EL (cell line): ENCODE results near the gene HYAL1.
"Not testable (repeated sequence)": the region's sequence is repeated elsewhere in the genome, so short reads cannot be mapped to it uniquely, and the experiment has no call there.

Experiments
- DNase-seq: peaks from one replicate; pipeline ENCODE4 v3.0.0-alpha.2; 2016

The HYAL1 gene

DNA sequence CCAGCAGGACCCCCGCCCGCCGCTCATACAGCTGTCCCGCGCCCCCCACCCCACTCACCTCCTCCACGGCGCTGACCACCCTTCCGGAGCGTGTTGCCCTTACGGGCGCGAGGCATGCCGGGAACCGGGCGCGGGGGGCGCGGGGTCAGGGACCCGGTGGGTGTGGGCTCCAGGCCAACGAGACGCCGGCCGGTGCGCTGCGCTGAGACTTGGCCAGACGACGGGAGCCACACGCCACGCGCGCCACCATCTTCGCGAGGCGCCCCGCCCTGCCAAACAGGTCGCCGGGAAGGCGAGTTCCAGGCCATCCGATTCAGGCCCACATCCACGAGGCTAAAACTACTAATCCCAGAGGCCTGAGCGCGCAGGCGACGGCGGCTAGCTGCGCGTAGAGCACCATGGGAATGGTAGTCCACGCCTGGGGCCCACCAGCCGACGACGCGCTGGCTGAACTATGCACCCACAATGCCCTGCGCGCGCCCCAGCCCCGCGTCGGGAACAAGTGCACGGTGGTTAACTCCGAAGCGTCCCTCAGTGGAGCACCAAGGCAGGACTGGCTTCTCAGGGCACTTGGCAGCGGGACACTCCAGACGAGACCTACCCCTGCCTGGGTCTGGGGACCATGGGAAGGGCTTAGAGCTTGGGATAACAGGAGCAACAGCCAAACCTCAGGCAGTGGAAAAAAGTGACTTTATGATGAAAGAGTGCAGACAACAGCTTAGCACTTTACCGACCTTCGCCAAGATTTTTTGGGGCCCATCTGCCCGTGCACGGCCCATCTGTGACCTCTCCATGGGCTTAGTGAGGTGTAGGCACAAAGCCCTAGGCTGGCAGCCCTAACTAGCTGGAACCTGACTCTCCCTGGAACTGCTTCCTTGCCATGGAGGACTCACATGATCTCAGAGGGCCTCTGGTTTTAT, 11.0 kb downstream of the HYAL1 start, which contains the start of gene IFRD2:
Gene IFRD2 (minus strand): TSS at position 271 of the 920 bp plus-strand sequence. CDS start 155 bp downstream, at position 116.
- DNase-seq: peak; percentile 97

- DNase-seq: no peak
These were observed 13.2 kb downstream of the HYAL1 start for GRCh38 chr3:50290161-50290641.

DNA sequence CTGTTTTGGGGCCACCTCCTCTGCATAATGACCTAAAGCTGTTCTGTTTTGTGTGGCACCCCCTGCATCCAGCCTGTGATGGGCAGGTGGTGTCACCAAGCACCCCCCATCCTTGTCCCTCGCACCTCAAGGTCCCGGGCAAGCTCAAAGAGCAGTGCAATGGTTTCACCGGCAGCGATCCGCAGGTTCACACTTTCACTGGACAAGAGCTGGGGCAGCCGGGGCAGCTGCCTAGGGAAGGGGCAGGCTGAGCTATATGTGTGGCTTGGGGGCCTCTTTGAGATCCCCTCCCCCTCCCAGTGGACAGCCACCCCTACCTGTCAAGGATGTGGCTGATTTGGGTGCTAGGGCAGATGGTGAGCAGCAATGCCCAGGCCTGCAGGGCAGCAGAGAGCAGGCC, 14.2 kb downstream of the HYAL1 start:
- no peak for DNase-seq

- DNase-seq: no peak
These were observed 14.9 kb downstream of the HYAL1 start for GRCh38 chr3:50288387-50289007.

GRCh38 chr3:50287262-50287661, 16.1 kb downstream of the HYAL1 start:
- no peak for DNase-seq

DNA sequence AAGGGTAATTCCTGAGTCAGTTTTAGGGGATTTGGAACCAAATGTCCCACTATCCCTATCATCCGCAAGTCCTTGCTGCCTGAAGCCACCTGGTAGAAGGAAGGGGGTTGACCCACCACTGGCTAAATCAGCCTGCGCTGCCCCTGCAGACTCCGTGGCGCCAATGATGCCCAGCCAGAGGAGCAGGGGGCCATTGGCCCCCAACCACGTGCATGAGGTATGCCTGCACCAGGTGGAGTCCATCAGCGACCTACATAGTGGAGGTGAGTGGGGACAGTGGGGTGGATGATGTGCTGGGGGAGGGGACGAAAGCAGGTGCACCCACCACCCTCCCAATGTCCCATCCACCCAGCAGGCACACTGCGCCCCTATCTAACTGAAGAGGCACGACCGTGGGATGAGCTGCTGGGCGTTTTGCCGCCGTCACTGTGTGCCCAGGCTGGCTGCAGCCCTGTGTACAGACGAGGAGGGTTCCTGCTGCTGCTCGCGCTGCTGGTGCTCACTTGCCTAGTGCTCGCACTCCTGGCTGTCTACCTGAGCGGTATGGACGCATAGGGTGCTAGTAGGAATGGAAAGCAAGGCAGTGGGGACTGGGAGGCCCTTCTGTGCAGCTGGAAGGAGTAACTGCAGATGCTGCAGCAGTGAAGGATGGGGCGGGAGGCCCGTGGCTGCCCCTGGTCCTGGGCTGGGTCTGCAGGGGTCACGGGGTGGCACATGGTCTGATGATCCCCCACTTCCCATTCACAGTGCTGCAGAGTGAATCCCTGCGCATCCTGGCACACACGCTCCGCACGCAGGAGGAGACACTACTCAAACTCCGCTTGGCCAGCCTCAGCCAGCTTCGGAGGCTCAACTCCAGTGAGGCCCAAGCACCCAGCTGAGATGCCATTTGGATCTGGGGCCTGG, 16.8 kb downstream of the HYAL1 start:
- DNase-seq: no peak

DNA sequence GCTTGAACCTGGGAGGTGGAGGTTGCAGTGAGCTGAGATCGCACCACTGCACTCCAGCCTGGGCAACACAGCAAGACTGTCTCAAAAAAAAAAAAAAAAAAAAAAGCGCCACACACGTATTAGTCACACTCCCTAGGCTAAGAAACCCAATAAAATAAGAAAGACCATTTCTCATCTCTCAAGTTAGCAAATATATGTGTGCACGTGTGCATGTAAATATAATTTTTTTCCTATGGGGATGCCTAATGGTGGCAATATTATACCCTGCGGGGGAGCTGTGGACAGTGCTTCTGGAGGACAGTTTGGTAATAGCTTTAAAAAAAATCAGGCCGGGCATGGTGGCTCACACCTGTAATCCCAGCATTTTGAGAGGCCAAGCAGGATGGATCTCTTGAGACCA, 19.3 kb downstream of the HYAL1 start:
- DNase-seq: not testable (repeated sequence)

- DNase-seq: no peak
These were observed 23.9 kb downstream of the HYAL1 start for GRCh38 chr3:50279255-50280016.

DNA sequence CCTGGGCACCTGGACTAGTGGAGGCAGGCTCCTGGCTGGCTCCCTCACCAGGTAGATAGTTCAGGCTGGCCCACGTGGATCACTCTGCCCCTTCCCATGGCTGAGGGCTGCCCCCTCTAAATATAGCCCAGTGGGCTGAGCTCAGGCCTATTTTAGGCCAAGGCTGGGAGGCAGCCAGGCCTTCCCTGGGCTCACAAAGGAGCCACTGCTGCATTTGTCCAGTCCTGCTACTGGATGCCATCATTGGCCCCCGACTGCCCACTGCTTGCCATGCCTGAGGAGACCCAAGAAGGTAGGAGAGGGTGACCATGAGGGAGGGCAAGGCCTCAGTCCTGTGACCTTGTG, 24.5 kb downstream of the HYAL1 start, which contains the start of gene LSMEM2:
Gene LSMEM2 (plus strand): TSS at position 208 of the 345 bp plus-strand sequence. CDS start 27 bp downstream, at position 235.
- DNase-seq: no peak

- DNase-seq: no peak
These were observed 25.1 kb downstream of the HYAL1 start for GRCh38 chr3:50278123-50278879.

DNA sequence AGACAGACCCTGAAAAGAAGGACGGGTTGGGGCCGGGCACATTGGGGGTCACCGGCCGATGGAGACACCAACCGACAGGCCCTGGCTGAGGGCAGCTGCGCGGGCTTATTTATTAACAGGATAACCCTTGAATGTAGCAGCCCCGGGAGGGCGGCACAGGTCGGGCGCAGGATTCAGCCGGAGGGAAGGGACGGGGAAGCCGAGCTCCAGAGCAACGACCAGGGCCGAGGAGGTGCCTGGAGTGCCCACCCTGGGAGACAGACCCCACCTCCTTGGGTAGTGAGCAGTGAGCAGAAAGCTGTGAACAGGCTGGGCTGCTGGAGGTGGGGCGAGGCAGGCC, 26.6 kb downstream of the HYAL1 start:
- DNase-seq: no peak

DNA sequence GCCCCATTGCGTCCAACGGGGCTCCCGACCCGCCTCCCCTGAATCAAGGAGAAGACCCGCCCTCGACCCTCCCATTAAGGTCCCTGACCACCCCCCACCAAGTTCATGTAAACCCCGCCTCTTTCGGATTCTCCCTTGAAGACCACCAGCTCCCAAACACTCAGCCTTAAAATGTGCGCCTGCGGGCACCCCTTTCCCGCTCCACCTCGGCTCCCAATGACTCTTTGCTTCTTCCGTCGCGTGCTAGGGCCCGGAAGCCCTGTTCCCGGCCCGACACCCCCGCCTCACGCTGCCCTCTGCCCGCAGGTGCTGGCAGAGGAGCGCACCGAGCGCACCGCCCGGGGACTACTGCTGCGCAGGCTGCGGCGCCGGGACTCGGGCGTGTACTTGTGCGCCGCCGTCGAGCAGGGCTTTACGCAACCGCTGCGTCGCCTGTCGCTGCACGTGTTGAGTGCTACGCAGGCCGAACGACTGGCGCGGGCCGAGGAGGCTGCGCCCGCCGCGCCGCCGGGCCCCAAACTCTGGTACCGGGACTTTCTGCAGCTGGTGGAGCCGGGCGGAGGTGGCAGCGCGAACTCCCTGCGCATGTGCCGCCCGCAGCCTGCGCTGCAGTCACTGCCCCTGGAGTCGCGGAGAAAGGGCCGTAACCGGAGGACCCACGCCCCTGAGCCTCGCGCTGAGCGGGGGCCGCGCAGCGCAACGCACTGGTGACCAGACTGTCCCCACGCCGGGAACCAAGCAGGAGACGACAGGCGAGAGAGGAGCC, 27.2 kb downstream of the HYAL1 start:
- no peak for DNase-seq

DNA sequence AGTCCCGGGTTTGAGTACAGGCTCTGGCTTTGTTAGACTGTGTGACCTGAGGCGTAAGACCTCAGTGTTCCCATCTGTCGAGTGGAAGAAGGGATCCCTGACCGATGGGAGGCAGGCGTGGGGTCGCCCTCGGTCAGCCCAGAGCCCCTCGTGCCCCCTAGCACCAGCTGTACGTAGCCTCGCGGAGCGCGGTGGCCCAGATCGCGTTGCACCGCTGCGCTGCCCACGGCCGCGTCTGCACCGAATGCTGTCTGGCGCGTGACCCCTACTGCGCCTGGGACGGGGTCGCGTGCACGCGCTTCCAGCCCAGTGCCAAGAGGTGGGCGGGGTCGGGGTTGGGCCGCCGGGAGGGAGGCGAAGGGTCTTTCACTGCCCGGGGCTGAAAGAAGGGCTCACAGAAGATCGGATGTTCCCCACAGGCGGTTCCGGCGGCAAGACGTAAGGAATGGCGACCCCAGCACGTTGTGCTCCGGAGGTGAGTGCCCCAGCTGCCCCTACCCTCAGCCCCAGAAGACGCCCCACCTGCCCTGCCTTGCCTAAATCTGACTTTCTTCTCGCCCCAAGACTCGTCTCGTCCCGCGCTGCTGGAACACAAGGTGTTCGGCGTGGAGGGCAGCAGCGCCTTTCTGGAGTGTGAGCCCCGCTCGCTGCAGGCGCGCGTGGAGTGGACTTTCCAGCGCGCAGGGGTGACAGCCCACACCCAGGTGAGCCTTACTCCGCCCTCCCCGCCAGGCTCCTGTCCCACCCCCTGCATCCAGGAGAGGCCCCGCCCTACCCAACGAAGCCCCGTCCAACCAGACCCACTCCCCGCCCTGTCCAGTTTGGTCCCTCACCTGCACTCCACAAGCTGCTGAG, 28.0 kb downstream of the HYAL1 start:
- no peak for DNase-seq

- DNase-seq: peak; percentile 52
These were observed 28.8 kb downstream of the HYAL1 start for GRCh38 chr3:50274371-50275104.

GRCh38 chr3:50273689-50274065, 29.7 kb downstream of the HYAL1 start:
- no peak for DNase-seq

DNA sequence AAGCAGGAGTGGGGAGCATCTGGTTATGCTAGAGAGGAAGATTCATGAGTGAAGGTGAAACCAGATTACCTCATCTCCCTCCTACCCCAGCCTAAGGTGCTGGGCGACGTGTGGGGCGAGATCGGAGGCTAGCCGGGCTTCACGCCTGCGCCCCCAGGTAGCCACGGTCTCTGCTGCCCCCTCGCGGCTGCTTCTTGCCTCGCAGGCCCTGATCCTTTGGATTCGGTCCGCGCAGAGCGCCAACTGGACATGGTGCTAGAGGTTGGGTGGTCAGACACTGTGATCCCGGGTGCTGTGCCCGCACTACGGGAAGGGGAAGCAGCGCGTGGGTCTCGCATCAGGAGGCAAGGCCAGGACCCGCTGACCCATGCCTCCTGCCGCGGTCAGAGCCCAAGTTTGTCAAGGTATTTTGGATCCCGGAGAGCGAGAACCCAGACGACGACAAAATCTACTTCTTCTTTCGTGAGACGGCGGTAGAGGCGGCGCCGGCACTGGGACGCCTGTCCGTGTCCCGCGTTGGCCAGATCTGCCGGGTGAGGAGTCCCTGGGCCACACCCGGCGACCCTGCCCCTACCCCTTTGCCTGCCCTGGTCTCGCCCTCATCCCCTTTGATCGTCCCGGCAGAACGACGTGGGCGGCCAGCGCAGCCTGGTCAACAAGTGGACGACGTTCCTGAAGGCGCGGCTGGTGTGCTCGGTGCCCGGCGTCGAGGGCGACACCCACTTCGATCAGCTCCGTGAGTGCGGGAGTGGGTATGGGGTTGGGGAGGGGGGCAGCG, 30.3 kb downstream of the HYAL1 start:
- peak; percentile 76 for DNase-seq

DNA sequence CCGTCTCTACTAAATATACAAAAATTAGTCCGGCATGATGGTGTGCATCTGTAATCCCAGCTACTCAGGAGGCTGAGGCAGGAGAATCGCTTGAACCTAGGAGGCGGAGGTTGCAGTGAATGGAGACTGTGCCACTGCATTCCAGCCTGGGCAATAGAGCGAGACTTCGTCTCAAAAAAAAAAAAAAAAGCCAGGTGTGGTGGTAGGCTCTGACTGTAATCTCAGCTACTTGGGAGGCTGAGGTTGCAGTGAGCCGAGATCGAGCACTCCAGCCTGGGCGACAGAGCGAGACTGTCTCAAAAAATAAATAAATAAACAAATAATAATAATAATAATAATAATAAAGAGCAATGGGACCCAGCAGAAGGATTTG, 30.9 kb downstream of the HYAL1 start:
- DNase-seq: not testable (repeated sequence)

GRCh38 chr3:50271314-50271936, 31.9 kb downstream of the HYAL1 start:
- no peak for DNase-seq
